ENCODE results near the gene CPLANE1. TPM values are rescaled to one million over a fixed set of nuclear protein-coding genes. Genes with fewer than 3 reads are reported as not detected.
A peak's percentile ranks its signal among the peaks of the same experiment; 100 is the strongest.

Gene CPLANE1
- total and polyA plus RNA-seq, 10 of the 15 experiments (the other 5 are each of a cell fraction or from before 2014, with no cell fraction given), result 1.7 to 14.8 (median 6.7) TPM

- TF ChIP-seq SKIL (IDR thresholded peaks at IDR 0.05; ENCODE audit: low read depth, poor library complexity, severe bottlenecking) (peak; percentile 72), IKZF2 (IDR thresholded peaks at IDR 0.05) (peak; percentile 89 to 92), CHD2 (IDR thresholded peaks at IDR 0.05; ENCODE audit: borderline replicate concordance, low read depth, low read length) (0 out of 2 replicates have a peak, but pooled peaks have one; percentile 15), RB1 (IDR thresholded peaks at IDR 0.05; ENCODE audit: borderline replicate concordance) (no peak), SP1 (IDR thresholded peaks at IDR 0.05; ENCODE audit: low read depth, low read length) (peak; percentile 62), JUND (IDR thresholded peaks at IDR 0.05; ENCODE audit: low read depth, low read length) (peak; percentile 71; the same call in 1 of the 2 replicates), EGR1 (IDR thresholded peaks at IDR 0.05; ENCODE audit: borderline replicate concordance in 1 of 2, low read depth in 2 of 2, low read length in 2 of 2) (no peak), GABPA (IDR thresholded peaks at IDR 0.05; ENCODE audit: low read depth) (no peak), CREM (IDR thresholded peaks at IDR 0.05; ENCODE audit: low read depth) (peak; percentile 59), ZNF217 (IDR thresholded peaks at IDR 0.05) (peak; percentile 70; the same call in 1 of the 2 replicates), REST (IDR thresholded peaks at IDR 0.05; ENCODE audit: low read depth, low read length) (no peak), PAX8 (IDR thresholded peaks at IDR 0.05) (no peak), TBL1XR1 (IDR thresholded peaks at IDR 0.05; ENCODE audit: low read depth, low read length) (peak; percentile 56; the same call in 1 of the 2 replicates), MAX (IDR thresholded peaks at IDR 0.05; ENCODE audit: low read depth, low read length) (no peak), NFXL1 (IDR thresholded peaks at IDR 0.05; ENCODE audit: borderline replicate concordance) (no peak), JUNB (IDR thresholded peaks at IDR 0.05) (peak; percentile 93), ZNF384 (IDR thresholded peaks at IDR 0.05; ENCODE audit: borderline replicate concordance, low read depth, low read length) (peak; percentile 88), ATF2 (IDR thresholded peaks at IDR 0.05; ENCODE audit: low read length) (peak; percentile 77; the same call in 1 of the 2 replicates)
Observed at GRCh38 chr5:37111426-37112382, 137.5 kb downstream of the CPLANE1 start (continued).
